ENCODE data around the gene FTSJ1.
"Not testable (repeated sequence)": the region's sequence is repeated elsewhere in the genome, so short reads cannot be mapped to it uniquely, and the experiment has no call there.

Gene FTSJ1

DNA sequence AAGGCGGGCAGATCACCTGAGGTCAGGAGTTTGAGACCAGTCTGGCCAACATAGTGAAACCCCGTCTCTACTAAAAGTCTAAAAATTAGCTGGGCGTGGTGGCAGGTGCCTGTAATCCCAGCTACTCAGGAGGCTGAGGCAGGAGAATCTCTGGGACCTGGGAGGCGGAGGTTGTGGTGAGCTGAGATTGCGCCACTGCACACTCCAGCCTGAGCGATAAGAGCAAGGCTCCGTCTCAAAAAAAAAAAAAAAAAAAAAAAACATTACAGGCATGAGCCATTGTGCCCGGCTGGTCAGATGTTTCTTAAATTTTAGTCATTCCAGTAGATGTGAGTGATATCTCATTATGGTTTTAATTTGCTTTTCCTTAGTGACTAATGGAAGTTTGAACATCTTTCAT lies 49.9 kb downstream of the FTSJ1 start:
- not testable (repeated sequence) for DNase-seq (ENCODE audit: low spot score)

DNA sequence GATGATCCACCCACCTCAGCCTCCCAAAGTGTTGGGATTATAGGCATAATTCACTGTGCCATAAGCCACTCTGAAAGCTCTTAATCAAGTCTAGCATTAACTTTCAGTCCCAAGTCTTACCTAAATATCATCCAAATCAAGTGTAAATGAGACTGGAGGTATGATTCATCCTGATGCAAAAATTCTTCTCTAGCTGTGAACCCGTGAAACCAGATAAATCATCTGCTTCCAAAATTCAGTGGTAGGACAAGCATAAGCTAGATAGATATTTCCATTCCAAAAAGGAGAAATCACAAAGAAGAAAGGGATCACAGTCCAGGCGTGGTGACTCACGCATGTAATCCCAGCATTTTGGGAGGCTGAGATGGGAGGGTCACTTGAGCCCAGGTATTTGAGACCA lies 54.7 kb downstream of the FTSJ1 start:
- no peak for DNase-seq (ENCODE audit: low spot score)

DNA sequence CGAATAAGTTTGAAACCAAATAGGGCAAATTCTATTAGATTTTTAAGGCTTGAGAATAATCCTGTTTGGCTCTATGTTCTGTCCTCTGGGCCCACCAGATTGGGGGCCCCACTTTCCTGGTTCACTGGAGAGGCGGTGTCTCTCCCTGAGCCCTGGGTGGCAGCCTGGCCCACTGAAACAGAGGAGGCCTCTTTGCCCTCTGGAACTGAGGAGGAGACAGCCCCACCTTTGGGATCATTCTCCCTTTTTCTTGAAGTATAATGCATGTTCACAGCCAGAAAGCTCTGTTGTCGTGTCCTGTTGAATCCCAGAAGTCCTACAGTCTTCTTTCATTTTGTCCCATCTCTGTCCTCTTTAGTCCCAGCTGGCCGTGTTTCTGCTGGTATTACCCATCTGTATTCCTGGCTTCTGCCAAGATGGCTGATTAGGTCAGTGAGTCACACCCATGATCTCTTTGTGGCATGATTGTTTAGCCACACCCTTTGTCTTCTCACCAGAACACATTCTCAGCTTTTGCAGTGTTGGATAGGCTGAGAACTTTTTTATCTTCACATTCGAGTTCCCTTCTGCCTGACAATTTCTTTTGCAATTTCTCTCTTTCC lies 55.5 kb downstream of the FTSJ1 start:
- no peak for DNase-seq (ENCODE audit: low spot score)

DNA sequence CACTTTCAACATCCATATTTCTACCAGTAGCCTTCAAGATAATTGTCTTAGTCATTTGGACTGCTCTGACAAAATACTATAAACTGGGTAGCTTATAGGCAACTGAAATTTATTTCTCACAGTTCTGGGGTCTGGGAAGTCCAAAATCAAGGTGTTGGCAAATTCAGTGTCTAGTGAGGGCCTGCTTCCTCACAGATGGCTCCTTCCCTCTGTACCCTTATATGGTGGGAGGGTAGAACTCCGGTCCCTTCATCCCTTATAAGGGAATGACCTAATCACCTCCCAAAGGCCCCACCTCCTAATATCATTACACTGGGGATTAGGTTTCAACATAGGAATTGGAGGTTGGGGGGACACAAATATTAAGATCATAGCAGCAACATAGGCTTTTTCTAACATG lies 56.2 kb downstream of the FTSJ1 start:
- no peak for DNase-seq (ENCODE audit: low spot score)

DNA sequence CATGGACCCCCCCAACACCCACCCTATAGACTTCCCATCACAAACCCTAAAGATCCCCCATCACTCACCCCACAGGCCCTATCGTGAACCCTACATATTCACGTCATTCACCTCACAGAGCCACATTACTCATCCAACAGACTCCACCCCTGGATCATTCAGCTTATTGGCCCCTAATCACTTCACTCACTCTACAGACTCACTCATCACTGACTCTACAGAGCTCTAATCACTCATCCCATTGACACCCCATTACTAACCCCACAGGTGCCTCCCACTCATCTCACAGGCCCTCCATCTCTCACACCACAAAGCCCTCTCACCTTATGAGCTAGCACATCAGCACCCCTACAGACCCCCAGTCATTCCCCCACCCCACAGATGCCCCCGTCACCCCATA lies 57.2 kb downstream of the FTSJ1 start:
- DNase-seq (ENCODE audit: low spot score): no peak

Measured in D341Med (cell line).